Ovary (tissue), 9 donors: ENCODE measurements around the gene IQCM. TPM values are rescaled to one million over a fixed set of nuclear protein-coding genes. Genes with fewer than 3 reads are reported as not detected.

ENCODE experiments used
- DNase-seq, 5 donors: peaks; one replicate each; pipeline ENCODE4 v3.0.0-alpha.2; 2019 to 2020
- H3K27ac ChIP-seq, 2 donors: fragments of 200-600 bp; one replicate each; pipeline versions ENCODE4 v1.5.1 to v1.8.0; 2019 to 2022
- H3K27me3 ChIP-seq: fragments of 200-600 bp; one replicate; pipeline ENCODE4 v1.8.0; 2022
- H3K36me3 ChIP-seq: fragments of 200-600 bp; sonication (generic); one replicate; pipeline ENCODE4 v1.5.1; 2019
- H3K4me1 ChIP-seq: one replicate; pipeline ENCODE4 v1.8.1; 2013; ENCODE audit warnings: mild to moderate bottlenecking, moderate library complexity; ENCODE audit not compliant: insufficient read depth
- H3K4me3 ChIP-seq: fragments of 200-600 bp; sonication (generic); one replicate; pipeline ENCODE4 v1.5.1; 2017
- H3K9me3 ChIP-seq, 2 donors: fragments of 200-600 bp in 1 of 2; sonication (generic) in 1 of 2; one replicate each; pipeline versions ENCODE4 v1.5.1 to v1.8.1; 2013 to 2019; ENCODE audit warnings: mild to moderate bottlenecking in 1 of 2, moderate library complexity in 1 of 2
- CTCF ChIP-seq, 3 donors: fragments of 450-650 bp in 2 of 3; fragments of 200-600 bp in 1 of 3; IDR thresholded peaks; one replicate each; pipeline versions ENCODE4 v1.5.1 to v1.8.0; 2016 to 2022; ENCODE audit warnings: antibody characterized with exemption in 3 of 3, mild to moderate bottlenecking in 1 of 3
- EP300 ChIP-seq: sonication (generic); formaldehyde crosslinking; IDR thresholded peaks from one replicate; pipeline ENCODE4 v1.6.1; 2017; ENCODE audit warnings: antibody characterized with exemption
- POLR2A ChIP-seq: fragments of 450-650 bp; IDR thresholded peaks from one replicate; pipeline ENCODE4 v1.6.1; 2017; ENCODE audit warnings: antibody characterized with exemption, mild to moderate bottlenecking, moderate library complexity
- WGBS, 3 donors: extraction: QIAGEN DNeasy Blood & Tissue Kit in 1 of 3; methylation state at CpG; one replicate each; pipeline versions ENCODE4 v1.1.5 to v1.1.7; 2013 to 2017; 5-methylcytosine and 5-hydroxymethylcytosine counted together
- intact Hi-C, 4 donors: fragments of 100-400 bp; cut with DNase I; formaldehyde crosslinking; loops; one replicate each; pipeline versions ENCODE4 v1.11.0 to v1.15.1; 2022 to 2023
- polyA plus RNA-seq, 2 donors: library from polyadenylated mRNA; stranded (reverse); fragments of 200-250 nt in 1 of 2; fragments of 350-450 nt in 1 of 2; fragmentation: Illumina TruSeq in 1 of 2; extraction: RNeasy Lipid Tissue Mini Kit (QIAGEN cat#74804) in 1 of 2; gene quantifications; one replicate each; pipeline ENCODE4 v1.2.3, GENCODE V29; 2013 to 2014
- total RNA-seq, 7 donors: library from RNA; depleted of rRNA in 2 of 7; stranded (reverse); fragments of >200 nt in 2 of 7; fragmentation: NEBNext Ultra II Directional in 3 of 7; extraction: Animal tissue kit (Norgen Biotek cat#: 25700) in 3 of 7; gene quantifications; one replicate each; pipeline versions ENCODE4 v1.1.0 to v1.2.4, GENCODE V29; 2016 to 2023
- donor health status: DM: no; HTN: no; CAD: no; lungs with moderate emphysema.
- donor health status: DM: no; HTN: no; CAD: no.
- donor health status: Bipolar disorder and iron deficiency.
- donor health status: DM: yes; HTN: yes; CAD: no.
- donor health status: DM: no; HTN: no; CAD: no.
- donor health status: DM: yes; HTN: yes; CAD: no.

Gene IQCM
- total and polyA plus RNA-seq, 9 donors, result not detected

GRCh38 chr4:149768477-149768876 lies 47.2 kb downstream of the IQCM start:
- no peaks in the 10 kb centered on the region for H3K27me3 ChIP-seq
- H3K9me3 ChIP-seq, result no peaks in the 10 kb centered on the region
- no peak overlapping the region for H3K4me3 ChIP-seq
- H3K36me3 ChIP-seq, result no peaks in the 10 kb centered on the region
- no peak overlapping the region for H3K27ac ChIP-seq
- no peak for DNase-seq
- WGBS, 3 donors, result 87 to 92% (median 88%) methylated on average over 2 of the region's 2 CpGs
- intact Hi-C loops, result no loop called here
- no peak for TF ChIP-seq EP300
- no peak for TF ChIP-seq POLR2A
- TF ChIP-seq CTCF (IDR thresholded peaks at IDR 0.05), result no peak
- no peaks in the 10 kb centered on the region for H3K4me1 ChIP-seq

- intact Hi-C loops, result no loop called here
- no peak for TF ChIP-seq EP300
- TF ChIP-seq CTCF (IDR thresholded peaks at IDR 0.05), result no peak
- TF ChIP-seq POLR2A, result no peak
- H3K4me1 ChIP-seq, result no peaks in the 10 kb centered on the region
- no peak overlapping the region for H3K27ac ChIP-seq
- no peaks in the 10 kb centered on the region for H3K9me3 ChIP-seq
- H3K36me3 ChIP-seq, result no peaks in the 10 kb centered on the region
- H3K4me3 ChIP-seq, result no peak overlapping the region
- WGBS, 3 donors, result 89 to 96% (median 92%) methylated on average over 1 of the region's 1 CpG
- no peaks in the 10 kb centered on the region for H3K27me3 ChIP-seq
- DNase-seq, result no peak
Measured at GRCh38 chr4:149766135-149766534, 49.5 kb downstream of the IQCM start.

GRCh38 chr4:149765630-149766029 lies 50.0 kb downstream of the IQCM start:
- H3K27me3 ChIP-seq, result no peaks in the 10 kb centered on the region
- H3K4me1 ChIP-seq, result no peaks in the 10 kb centered on the region
- DNase-seq, result no peak
- intact Hi-C loops, result no loop called here
- TF ChIP-seq POLR2A, result no peak
- TF ChIP-seq EP300, result no peak
- TF ChIP-seq CTCF (IDR thresholded peaks at IDR 0.05), result no peak
- no peaks in the 10 kb centered on the region for H3K9me3 ChIP-seq
- 73 to 74% (median 73%) methylated on average over 3 of the region's 3 CpGs for WGBS, 3 donors
- no peak overlapping the region for H3K4me3 ChIP-seq
- no peak overlapping the region for H3K27ac ChIP-seq
- H3K36me3 ChIP-seq, result no peaks in the 10 kb centered on the region

GRCh38 chr4:149755969-149756368 lies 59.7 kb downstream of the IQCM start:
- TF ChIP-seq CTCF (IDR thresholded peaks at IDR 0.05) (no peak), EP300 (no peak), POLR2A (no peak)
- Histone ChIP-seq H3K36me3 (no peaks in the 10 kb centered on the region), H3K4me1 (no peaks in the 10 kb centered on the region), H3K27me3 (no peaks in the 10 kb centered on the region), H3K27ac (no peak overlapping the region), H3K4me3 (no peak overlapping the region), H3K9me3 (no peaks in the 10 kb centered on the region)
- no peak for DNase-seq
- intact Hi-C loops, result no loop called here
- 63 to 66% (median 65%) methylated on average over 2 of the region's 2 CpGs for WGBS, 3 donors

- H3K4me3 ChIP-seq, result no peak overlapping the region
- H3K9me3 ChIP-seq, result no peaks in the 10 kb centered on the region
- H3K27me3 ChIP-seq, result no peaks in the 10 kb centered on the region
- 69 to 74% (median 70%) methylated on average over 3 of the region's 3 CpGs for WGBS, 3 donors
- no peaks in the 10 kb centered on the region for H3K36me3 ChIP-seq
- DNase-seq, result no peak
- no peak for TF ChIP-seq CTCF (IDR thresholded peaks at IDR 0.05)
- H3K27ac ChIP-seq, result no peak overlapping the region
- H3K4me1 ChIP-seq, result no peaks in the 10 kb centered on the region
- intact Hi-C loops, result no loop called here
Measured at GRCh38 chr4:149754526-149754925, 61.1 kb downstream of the IQCM start.
